HepG2 (cell line): ENCODE measurements around the gene ANAPC2. TPM values are rescaled to one million over a fixed set of nuclear protein-coding genes. Genes with fewer than 3 reads are reported as not detected.

ENCODE experiments used
- AGO2 ChIP-seq: fragments of 200-400 bp; formaldehyde crosslinking; optimal IDR thresholded peaks from 2 replicates; pipeline ENCODE3; 2017; ENCODE audit warnings: mild to moderate bottlenecking, low read depth, low read length, moderate library complexity
- BRF2 ChIP-seq: sonication (generic); formaldehyde crosslinking; IDR thresholded peaks from 2 replicates; pipeline ENCODE4 v1.8.1; 2022; ENCODE audit warnings: mild to moderate bottlenecking, missing genetic modification reagents
- HOXA9 ChIP-seq: sonication (generic); formaldehyde crosslinking; IDR thresholded peaks from 2 replicates; pipeline ENCODE4 v1.8.1; 2022; ENCODE audit warnings: missing genetic modification reagents, mild to moderate bottlenecking, moderate library complexity, borderline replicate concordance
- JDP2 ChIP-seq: sonication (generic); formaldehyde crosslinking; IDR thresholded peaks from 2 replicates; pipeline ENCODE4 v1.8.1; 2022; ENCODE audit warnings: missing genetic modification reagents, borderline replicate concordance
- LBX2 ChIP-seq: sonication (generic); formaldehyde crosslinking; IDR thresholded peaks from 2 replicates; pipeline ENCODE4 v1.5.0; 2020; ENCODE audit warnings: missing genetic modification reagents, mild to moderate bottlenecking, borderline replicate concordance
- MBD4 ChIP-seq: IDR thresholded peaks from 2 replicates; pipeline ENCODE4 v1.6.1; 2012; ENCODE audit warnings: low read length, inconsistent platforms, borderline replicate concordance
- MTA1 ChIP-seq: sonication (generic); formaldehyde crosslinking; IDR thresholded peaks from 2 replicates; pipeline ENCODE4 v1.4.0; 2020; ENCODE audit warnings: missing genetic modification reagents, mild to moderate bottlenecking, borderline replicate concordance
- SRSF9 ChIP-seq: fragments of 200-400 bp; formaldehyde crosslinking; IDR thresholded peaks from 2 replicates; pipeline ENCODE4 v1.6.1; 2018; ENCODE audit warnings: borderline replicate concordance, mild to moderate bottlenecking, low read depth, low read length; ENCODE audit not compliant: insufficient read depth, poor library complexity, severe bottlenecking
- ZNF33A ChIP-seq: sonication (generic); formaldehyde crosslinking; IDR thresholded peaks from 2 replicates; pipeline ENCODE4 v1.5.1; 2020; ENCODE audit warnings: missing genetic modification reagents, mild to moderate bottlenecking, moderate library complexity, borderline replicate concordance
- ZNF362 ChIP-seq: sonication (generic); formaldehyde crosslinking; IDR thresholded peaks from 2 replicates; pipeline ENCODE4 v1.4.0; 2020; ENCODE audit warnings: missing genetic modification reagents, mild to moderate bottlenecking, borderline replicate concordance
- ZNF512B ChIP-seq: sonication (generic); formaldehyde crosslinking; IDR thresholded peaks from 2 replicates; pipeline ENCODE4 v1.5.1; 2020; ENCODE audit warnings: missing genetic modification reagents, mild to moderate bottlenecking, borderline replicate concordance
- ZNF550 ChIP-seq: sonication (generic); formaldehyde crosslinking; IDR thresholded peaks from 2 replicates; pipeline ENCODE4 v1.4.0; 2020; ENCODE audit warnings: mild to moderate bottlenecking, missing genetic modification reagents, borderline replicate concordance
- ZNF562 ChIP-seq: sonication (generic); formaldehyde crosslinking; IDR thresholded peaks from 2 replicates; pipeline ENCODE4 v1.8.0; 2022; ENCODE audit warnings: missing genetic modification reagents, borderline replicate concordance
- ZNF567 ChIP-seq: sonication (generic); formaldehyde crosslinking; IDR thresholded peaks from 2 replicates; pipeline ENCODE4 v1.8.1; 2023; ENCODE audit warnings: mild to moderate bottlenecking, missing genetic modification reagents, borderline replicate concordance
- ZNF644 ChIP-seq: IDR thresholded peaks from 2 replicates; pipeline ENCODE4 v1.6.1; 2016; ENCODE audit warnings: low read depth
- ZNF790 ChIP-seq: sonication (generic); formaldehyde crosslinking; IDR thresholded peaks from 2 replicates; pipeline ENCODE4 v1.8.0; 2022; ENCODE audit warnings: missing genetic modification reagents, mild to moderate bottlenecking, borderline replicate concordance
- polyA plus RNA-seq, 8 experiments: library from polyadenylated mRNA; depleted of rRNA in 3 of 8; stranded (reverse) in 7 of 8; unstranded in 1 of 8; fragments of >200 nt; fragmentation: Illumina TruSeq in 4 of 8; extraction: Trizol in 4 of 8; gene quantifications; 2 replicates each; pipeline versions ENCODE4 v1.2.1 to v1.2.3, GENCODE V29; 2011 to 2016; ENCODE audit warnings: low read depth in 4 of 8, missing spikeins in 1 of 8, mixed read lengths in 1 of 8; ENCODE audit not compliant: insufficient read depth in 1 of 8
- total RNA-seq, 5 experiments: library from RNA; depleted of rRNA; stranded (reverse); fragments of >200 nt; fragmentation: Illumina TruSeq; extraction: Trizol; gene quantifications; 2 replicates each; pipeline ENCODE4 v1.2.3, GENCODE V29; 2016; ENCODE audit warnings: low read depth in 1 of 5
- TF ChIP-seq, protein P1 (sequence below): sonication (generic); formaldehyde crosslinking; IDR thresholded peaks from 2 replicates; pipeline ENCODE4 v1.4.0; 2020; ENCODE audit warnings: missing genetic modification reagents

Gene ANAPC2
- total and polyA plus RNA-seq, 2 of the 13 experiments (the other 11 are each of a cell fraction or from before 2014, with no cell fraction given): 12.3 to 15.4 TPM

DNA sequence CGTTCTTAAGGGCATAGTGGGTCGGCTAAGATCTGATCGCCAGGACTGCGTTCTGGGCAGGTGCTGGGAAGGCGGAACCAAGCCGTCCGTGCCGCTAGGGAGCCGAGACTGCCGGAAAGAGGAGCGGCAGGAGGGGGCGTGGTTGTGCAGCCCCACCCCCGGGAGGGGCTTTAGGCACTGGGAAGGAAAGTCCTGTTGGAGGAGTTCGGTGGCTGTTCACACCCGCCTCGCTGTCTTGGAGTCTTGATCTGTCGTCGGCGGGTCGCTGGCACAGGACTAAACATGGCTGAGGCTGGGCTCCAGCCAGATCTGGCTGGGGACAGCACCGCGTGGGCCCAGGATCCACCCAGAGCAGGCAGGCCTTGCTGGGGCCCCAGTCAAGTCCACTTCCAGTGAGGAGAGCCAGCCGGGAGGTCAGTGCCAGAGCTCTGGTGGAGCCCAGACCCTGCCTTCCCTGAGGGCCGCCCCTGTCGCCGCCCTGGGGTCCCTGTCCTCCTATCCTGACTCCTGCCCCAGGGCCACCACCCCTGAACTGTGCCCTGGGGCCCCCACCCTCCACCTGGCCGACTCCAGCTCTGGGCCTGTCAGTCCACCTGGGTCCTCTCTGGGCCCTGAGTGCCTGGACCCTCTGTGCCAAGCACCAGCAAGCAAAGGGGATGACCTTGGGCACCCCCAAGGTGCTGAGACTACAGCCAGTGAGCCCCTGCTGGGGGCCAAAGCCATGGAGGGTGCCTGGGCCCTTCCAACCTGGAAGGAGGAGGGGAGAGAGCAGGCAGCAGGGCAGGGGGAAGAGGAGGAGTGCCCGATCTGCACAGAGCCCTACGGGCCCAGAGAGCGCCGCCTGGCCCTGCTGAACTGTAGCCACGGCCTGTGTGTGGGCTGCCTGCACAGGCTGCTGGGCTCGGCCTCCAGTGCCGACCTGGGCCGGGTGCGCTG, 29.2 kb upstream of the ANAPC2 start (continued):
- TF ChIP-seq AGO2 (peak; percentile 87), MTA1 (CRISPR knock-in tag) (peak; percentile 14; the same call in 1 of the 2 replicates), ZNF644 (CRISPR knock-in tag) (no peak), ZNF567 (CRISPR knock-in tag) (0 out of 2 replicates have a peak, but pooled peaks have one; percentile 66), HOXA9 (CRISPR knock-in tag) (no peak), LBX2 (CRISPR knock-in tag) (peak; percentile 77; the same call in 1 of the 2 replicates), ZNF362 (CRISPR knock-in tag) (no peak), ZNF562 (CRISPR knock-in tag) (no peak), SRSF9 (no peak), JDP2 (CRISPR knock-in tag) (no peak), ZNF790 (CRISPR knock-in tag) (no peak; the same call in 1 of the 2 replicates), ZNF512B (CRISPR knock-in tag) (no peak), ZNF33A (CRISPR knock-in tag) (no peak), MBD4 (no peak), ZNF550 (no peak), BRF2 (no peak)
- TF ChIP-seq, protein P1, sequence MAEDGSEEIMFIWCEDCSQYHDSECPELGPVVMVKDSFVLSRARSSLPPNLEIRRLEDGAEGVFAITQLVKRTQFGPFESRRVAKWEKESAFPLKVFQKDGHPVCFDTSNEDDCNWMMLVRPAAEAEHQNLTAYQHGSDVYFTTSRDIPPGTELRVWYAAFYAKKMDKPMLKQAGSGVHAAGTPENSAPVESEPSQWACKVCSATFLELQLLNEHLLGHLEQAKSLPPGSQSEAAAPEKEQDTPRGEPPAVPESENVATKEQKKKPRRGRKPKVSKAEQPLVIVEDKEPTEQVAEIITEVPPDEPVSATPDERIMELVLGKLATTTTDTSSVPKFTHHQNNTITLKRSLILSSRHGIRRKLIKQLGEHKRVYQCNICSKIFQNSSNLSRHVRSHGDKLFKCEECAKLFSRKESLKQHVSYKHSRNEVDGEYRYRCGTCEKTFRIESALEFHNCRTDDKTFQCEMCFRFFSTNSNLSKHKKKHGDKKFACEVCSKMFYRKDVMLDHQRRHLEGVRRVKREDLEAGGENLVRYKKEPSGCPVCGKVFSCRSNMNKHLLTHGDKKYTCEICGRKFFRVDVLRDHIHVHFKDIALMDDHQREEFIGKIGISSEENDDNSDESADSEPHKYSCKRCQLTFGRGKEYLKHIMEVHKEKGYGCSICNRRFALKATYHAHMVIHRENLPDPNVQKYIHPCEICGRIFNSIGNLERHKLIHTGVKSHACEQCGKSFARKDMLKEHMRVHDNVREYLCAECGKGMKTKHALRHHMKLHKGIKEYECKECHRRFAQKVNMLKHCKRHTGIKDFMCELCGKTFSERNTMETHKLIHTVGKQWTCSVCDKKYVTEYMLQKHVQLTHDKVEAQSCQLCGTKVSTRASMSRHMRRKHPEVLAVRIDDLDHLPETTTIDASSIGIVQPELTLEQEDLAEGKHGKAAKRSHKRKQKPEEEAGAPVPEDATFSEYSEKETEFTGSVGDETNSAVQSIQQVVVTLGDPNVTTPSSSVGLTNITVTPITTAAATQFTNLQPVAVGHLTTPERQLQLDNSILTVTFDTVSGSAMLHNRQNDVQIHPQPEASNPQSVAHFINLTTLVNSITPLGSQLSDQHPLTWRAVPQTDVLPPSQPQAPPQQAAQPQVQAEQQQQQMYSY: peak; percentile 89
